ENCODE data around the gene GM2A.

GM2A gene

GRCh38 chr5:151252762-151253604, at the start of gene GM2A:
GM2A (plus strand) TSS chr5:151253185; CDS start chr5:151253217, 32 bp downstream.
- peak; percentile 92 to 98 (median 97) for DNase-seq

- DNase-seq: no peak
Measured at GRCh38 chr5:151204051-151204450, 48.9 kb upstream of the GM2A start.

GRCh38 chr5:151205411-151205810, 47.6 kb upstream of the GM2A start:
- DNase-seq: no peak

GRCh38 chr5:151208481-151208914, 44.5 kb upstream of the GM2A start:
- no peak for DNase-seq

- no peak for DNase-seq
Measured at GRCh38 chr5:151212406-151212798, 40.6 kb upstream of the GM2A start.

- no peak for DNase-seq
Measured at GRCh38 chr5:151213803-151214613, 39.0 kb upstream of the GM2A start.

- DNase-seq: no peak
Measured at GRCh38 chr5:151214614-151215545, 38.1 kb upstream of the GM2A start.

- no peak for DNase-seq
Measured at GRCh38 chr5:151215546-151215880, 37.5 kb upstream of the GM2A start.

GRCh38 chr5:151216781-151217180, 36.2 kb upstream of the GM2A start:
- no peak for DNase-seq

GRCh38 chr5:151218177-151218576, 34.8 kb upstream of the GM2A start:
- DNase-seq: no peak

- DNase-seq: no peak
Measured at GRCh38 chr5:151219138-151219537, 33.8 kb upstream of the GM2A start.

- DNase-seq: no peak
Measured at GRCh38 chr5:151219789-151220188, 33.2 kb upstream of the GM2A start.

GRCh38 chr5:151221574-151221973, 31.4 kb upstream of the GM2A start:
- DNase-seq: no peak

- no peak for DNase-seq
Measured at GRCh38 chr5:151222054-151222789, 30.8 kb upstream of the GM2A start.

GRCh38 chr5:151222790-151223446, 30.1 kb upstream of the GM2A start:
- DNase-seq: no peak

GRCh38 chr5:151223447-151224264, 29.3 kb upstream of the GM2A start, which contains the start of gene CCDC69:
CCDC69 (minus strand) TSS chr5:151224092; CDS start chr5:151223970, 122 bp downstream.
- peak; percentile 24 to 73 (median 63) for DNase-seq

- DNase-seq: no peak
Measured at GRCh38 chr5:151224372-151224771, 28.6 kb upstream of the GM2A start.

GRCh38 chr5:151225071-151225470, 27.9 kb upstream of the GM2A start:
- no peak for DNase-seq

- no peak for DNase-seq
Measured at GRCh38 chr5:151225475-151225874, 27.5 kb upstream of the GM2A start.

- DNase-seq: no peak
Measured at GRCh38 chr5:151227918-151228447, 25.0 kb upstream of the GM2A start.
